Type B pancreatic cell (in vitro differentiated cells): ENCODE results near the gene HAUS6. TPM values are rescaled to one million over a fixed set of nuclear protein-coding genes. Genes with fewer than 3 reads are reported as not detected.
A peak's percentile ranks its signal among the peaks of the same experiment; 100 is the strongest.

Source experiments
- DNase-seq: peaks from one replicate; pipeline ENCODE4 v3.0.0; 2021; ENCODE audit warnings: mixed read lengths; ENCODE audit not compliant: unreplicated experiment; ENCODE audit errors: extremely low spot score
- H3K27ac Mint-ChIP-seq: 2 replicates; pipeline ENCODE4 v1.8.0; 2021; ENCODE audit warnings: mild to moderate bottlenecking, mixed read lengths
- H3K27me3 Mint-ChIP-seq: 2 replicates; pipeline ENCODE4 v1.8.0; 2021; ENCODE audit warnings: mixed read lengths
- H3K36me3 Mint-ChIP-seq: 2 replicates; pipeline ENCODE4 v1.8.0; 2021; ENCODE audit warnings: mixed read lengths
- H3K4me1 Mint-ChIP-seq: one replicate; pipeline ENCODE4 v1.8.0; 2021; ENCODE audit warnings: mixed read lengths; ENCODE audit not compliant: unreplicated experiment
- H3K4me3 Mint-ChIP-seq: 2 replicates; pipeline ENCODE4 v1.8.0; 2021; ENCODE audit warnings: mild to moderate bottlenecking, mixed read lengths
- H3K9me3 Mint-ChIP-seq: 2 replicates; pipeline ENCODE4 v1.8.0; 2021; ENCODE audit warnings: mixed read lengths
- total RNA-seq: library from RNA; stranded (reverse); gene quantifications from 2 replicates; pipeline ENCODE4 v1.2.1, GENCODE V29; 2021; ENCODE audit warnings: low replicate concordance
- TF ChIP-seq, protein P1 (sequence below): fragments of 200-600 bp; sonication (generic); conservative IDR thresholded peaks from 2 replicates; pipeline ENCODE4 v1.5.0; 2021; ENCODE audit warnings: antibody characterized with exemption, mild to moderate bottlenecking

Gene HAUS6
- total RNA-seq, 1 donor from 2014 or later = 20.7 TPM

DNA sequence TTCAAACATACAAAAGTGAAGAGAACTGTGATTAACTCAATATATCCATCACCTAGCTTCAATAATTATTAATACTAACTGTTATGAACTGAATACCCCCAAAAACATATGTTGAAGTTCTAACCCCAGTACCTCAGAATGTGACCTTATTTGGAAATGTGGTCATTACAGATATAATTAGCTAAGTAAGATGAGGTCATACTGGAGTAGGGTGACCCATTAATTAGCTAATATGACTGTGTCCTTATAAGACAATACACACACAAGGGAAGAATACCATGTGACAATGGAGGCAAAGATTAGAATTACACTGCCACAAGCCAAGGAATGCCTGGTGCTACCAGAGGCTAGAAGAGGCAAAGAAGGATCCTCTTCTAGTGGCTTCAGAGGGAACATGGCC, 45.7 kb downstream of the HAUS6 start:
- no peak for DNase-seq
- Mint-ChIP-seq H3K27me3 (no peaks in the 10 kb centered on the region), H3K27ac (no peak overlapping the region), H3K4me3 (no peak overlapping the region), H3K36me3 (peaks cover 50% of the 10 kb centered on the region), H3K9me3 (no peaks in the 10 kb centered on the region), H3K4me1 (no peaks in the 10 kb centered on the region)
- TF ChIP-seq, protein P1, sequence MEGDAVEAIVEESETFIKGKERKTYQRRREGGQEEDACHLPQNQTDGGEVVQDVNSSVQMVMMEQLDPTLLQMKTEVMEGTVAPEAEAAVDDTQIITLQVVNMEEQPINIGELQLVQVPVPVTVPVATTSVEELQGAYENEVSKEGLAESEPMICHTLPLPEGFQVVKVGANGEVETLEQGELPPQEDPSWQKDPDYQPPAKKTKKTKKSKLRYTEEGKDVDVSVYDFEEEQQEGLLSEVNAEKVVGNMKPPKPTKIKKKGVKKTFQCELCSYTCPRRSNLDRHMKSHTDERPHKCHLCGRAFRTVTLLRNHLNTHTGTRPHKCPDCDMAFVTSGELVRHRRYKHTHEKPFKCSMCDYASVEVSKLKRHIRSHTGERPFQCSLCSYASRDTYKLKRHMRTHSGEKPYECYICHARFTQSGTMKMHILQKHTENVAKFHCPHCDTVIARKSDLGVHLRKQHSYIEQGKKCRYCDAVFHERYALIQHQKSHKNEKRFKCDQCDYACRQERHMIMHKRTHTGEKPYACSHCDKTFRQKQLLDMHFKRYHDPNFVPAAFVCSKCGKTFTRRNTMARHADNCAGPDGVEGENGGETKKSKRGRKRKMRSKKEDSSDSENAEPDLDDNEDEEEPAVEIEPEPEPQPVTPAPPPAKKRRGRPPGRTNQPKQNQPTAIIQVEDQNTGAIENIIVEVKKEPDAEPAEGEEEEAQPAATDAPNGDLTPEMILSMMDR = no peak

DNA sequence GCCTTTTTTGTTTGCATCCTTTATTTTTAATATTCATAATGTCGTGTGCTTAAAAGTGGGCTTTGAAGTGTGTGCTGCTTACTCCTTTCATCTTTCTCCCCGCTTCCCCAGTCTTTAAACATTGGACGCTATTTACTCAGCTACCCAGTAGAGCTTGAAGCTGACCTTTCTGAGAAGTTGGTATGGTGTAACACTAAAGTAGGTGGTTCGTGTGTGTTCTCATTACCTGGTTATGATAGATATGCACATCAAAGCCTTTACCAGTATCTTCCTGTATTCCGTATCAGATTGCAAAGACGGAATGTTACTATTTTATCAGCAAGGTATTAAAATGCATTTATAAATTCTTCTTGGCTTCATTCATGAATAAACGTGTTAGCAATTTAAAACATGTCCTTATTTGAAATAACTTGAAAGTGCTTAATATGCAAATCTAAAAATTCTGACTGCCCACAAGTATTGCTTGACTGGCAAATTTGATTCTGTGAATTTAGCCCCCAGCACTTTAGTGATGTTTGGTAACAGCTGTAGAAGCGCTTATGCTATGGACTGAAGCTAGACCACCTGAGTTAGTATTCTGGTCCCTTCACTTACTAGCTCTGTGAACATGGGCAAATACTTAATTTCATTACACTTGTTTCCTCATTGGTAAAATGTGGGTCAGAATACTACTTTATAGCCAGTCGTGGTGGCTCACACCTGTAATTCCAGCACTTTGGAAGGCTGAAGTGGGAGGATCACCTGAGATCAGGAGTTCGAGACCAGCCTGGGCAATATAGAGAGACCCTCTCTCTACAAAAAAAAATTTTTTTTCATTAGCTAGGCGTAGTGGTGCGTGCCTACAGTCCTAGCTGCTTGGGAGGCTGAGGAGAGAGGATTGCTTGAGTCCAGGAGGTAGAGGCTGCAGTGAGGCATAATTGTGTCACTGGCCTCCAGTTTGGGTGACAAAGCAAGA, 51.8 kb downstream of the HAUS6 start:
- Mint-ChIP-seq H3K9me3 (no peaks in the 10 kb centered on the region), H3K27ac (peak overlapping the region; percentile 97), H3K27me3 (no peaks in the 10 kb centered on the region), H3K4me1 (peaks cover 19% of the 10 kb centered on the region), H3K36me3 (peaks cover 7% of the 10 kb centered on the region), H3K4me3 (peak overlapping the region; percentile 97)
- TF ChIP-seq, protein P1 = no peak
- no peak for DNase-seq

DNA sequence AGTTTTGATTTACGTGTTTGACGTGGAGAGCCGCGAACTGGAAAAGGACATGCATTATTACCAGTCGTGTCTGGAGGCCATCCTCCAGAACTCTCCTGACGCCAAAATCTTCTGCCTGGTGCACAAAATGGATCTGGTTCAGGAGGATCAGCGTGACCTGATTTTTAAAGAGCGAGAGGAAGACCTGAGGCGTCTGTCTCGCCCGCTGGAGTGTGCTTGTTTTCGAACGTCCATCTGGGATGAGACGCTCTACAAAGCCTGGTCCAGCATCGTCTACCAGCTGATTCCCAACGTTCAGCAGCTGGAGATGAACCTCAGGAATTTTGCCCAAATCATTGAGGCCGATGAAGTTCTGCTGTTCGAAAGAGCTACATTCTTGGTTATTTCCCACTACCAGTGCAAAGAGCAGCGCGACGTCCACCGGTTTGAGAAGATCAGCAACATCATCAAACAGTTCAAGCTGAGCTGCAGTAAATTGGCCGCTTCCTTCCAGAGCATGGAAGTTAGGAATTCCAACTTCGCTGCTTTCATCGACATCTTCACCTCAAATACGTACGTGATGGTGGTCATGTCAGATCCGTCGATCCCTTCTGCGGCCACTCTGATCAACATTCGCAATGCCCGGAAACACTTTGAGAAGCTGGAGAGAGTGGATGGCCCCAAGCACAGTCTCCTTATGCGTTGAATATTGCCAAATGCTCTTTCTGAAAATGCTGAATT, 52.6 kb downstream of the HAUS6 start:
- no peaks in the 10 kb centered on the region for H3K27me3 Mint-ChIP-seq
- peak overlapping the region; percentile 97 for H3K27ac Mint-ChIP-seq
- H3K4me3 Mint-ChIP-seq = peak overlapping the region; percentile 97
- TF ChIP-seq, protein P1 = no peak
- peaks cover 3% of the 10 kb centered on the region for H3K36me3 Mint-ChIP-seq
- DNase-seq = no peak
- H3K4me1 Mint-ChIP-seq = peaks cover 19% of the 10 kb centered on the region
- H3K9me3 Mint-ChIP-seq = no peaks in the 10 kb centered on the region

DNA sequence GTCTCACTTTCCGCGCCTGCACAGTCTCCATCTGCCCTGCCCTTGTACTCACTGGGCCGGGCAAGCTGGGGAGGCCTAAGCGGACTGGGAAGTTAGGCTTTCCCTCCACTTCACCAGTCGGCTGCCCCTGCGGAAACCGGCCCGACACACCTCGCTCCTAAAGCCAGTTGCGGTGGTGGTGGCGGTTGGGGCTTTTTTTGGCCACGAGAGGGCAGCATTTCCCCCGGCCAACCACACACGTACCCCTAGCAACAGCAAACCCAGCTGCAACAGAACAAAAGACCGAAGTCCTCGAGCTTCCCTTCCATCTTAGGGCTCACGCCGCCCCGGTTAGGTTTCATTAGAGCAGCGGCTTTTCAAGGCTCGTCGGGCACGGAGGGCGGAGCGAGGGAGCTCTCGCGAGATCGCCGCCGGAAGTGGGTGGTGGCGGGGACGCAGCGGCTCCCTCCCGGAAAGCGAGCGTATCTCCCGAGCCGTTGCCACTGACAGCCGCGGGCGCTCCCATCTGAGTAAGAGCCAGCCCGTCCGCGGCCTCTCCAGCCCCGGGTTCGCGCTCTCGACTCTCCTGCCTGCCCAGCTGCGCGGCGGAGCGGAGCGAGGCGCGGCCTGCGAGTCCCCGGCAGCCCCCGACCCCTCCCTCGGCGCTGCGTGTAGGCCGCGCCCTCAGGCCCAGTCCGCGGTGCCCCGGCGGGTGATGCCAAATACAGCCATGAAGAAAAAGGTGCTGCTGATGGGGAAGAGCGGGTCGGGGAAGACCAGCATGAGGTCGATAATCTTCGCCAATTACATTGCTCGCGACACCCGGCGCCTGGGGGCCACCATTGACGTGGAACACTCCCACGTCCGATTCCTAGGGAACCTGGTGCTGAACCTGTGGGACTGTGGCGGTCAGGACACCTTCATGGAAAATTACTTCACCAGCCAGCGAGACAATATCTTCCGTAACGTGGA, 53.5 kb downstream of the HAUS6 start, which contains the start of gene RRAGA:
TSS of gene RRAGA (plus strand) at position 462 of the 951 bp plus-strand sequence. CDS start at position 695, 233 bp downstream.
- peak; percentile 98 for DNase-seq
- peaks cover 19% of the 10 kb centered on the region for H3K4me1 Mint-ChIP-seq
- peak within 1 kb of the TSS; percentile 97 for H3K27ac Mint-ChIP-seq
- peaks cover 3% of the 10 kb centered on the region for H3K36me3 Mint-ChIP-seq
- no peaks in the 10 kb centered on the region for H3K9me3 Mint-ChIP-seq
- TF ChIP-seq, protein P1 = peak; percentile 95
- no peaks in the 10 kb centered on the region for H3K27me3 Mint-ChIP-seq
- peak within 1 kb of the TSS; percentile 97 for H3K4me3 Mint-ChIP-seq

DNA sequence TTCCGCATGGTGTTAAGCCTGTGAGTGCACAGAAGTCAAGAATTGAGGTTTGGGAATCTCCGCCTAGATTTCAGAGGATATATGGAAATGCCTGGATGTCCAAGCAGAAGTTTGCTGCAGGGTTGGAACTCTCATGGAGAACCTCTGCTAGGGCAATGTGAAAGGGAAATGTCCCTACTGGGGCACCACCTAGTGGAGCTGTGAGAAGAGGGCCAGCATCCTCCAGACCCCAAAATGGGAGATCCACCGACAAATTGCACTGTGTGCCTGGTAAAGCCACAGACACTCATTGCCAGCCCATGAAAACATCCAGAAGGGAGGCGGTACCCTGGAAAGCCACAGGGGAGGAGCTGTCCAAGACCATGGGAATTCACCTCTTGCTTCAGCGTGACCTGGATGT, 66.1 kb downstream of the HAUS6 start:
- H3K27me3 Mint-ChIP-seq = no peaks in the 10 kb centered on the region
- no peak for DNase-seq
- TF ChIP-seq, protein P1 = no peak
- peaks cover 5% of the 10 kb centered on the region for H3K9me3 Mint-ChIP-seq
- no peak overlapping the region for H3K27ac Mint-ChIP-seq
- H3K4me3 Mint-ChIP-seq = no peak overlapping the region
- no peaks in the 10 kb centered on the region for H3K36me3 Mint-ChIP-seq
- H3K4me1 Mint-ChIP-seq = no peaks in the 10 kb centered on the region
